GM12878 (cell line): Measurements from ENCODE around the gene MRPL39. TPM values are rescaled to one million over a fixed set of nuclear protein-coding genes. Genes with fewer than 3 reads are reported as not detected.
A peak's percentile ranks its signal among the peaks of the same experiment; 100 is the strongest.

Experiments used
- ATF7 ChIP-seq: fragments of 450-650 bp; IDR thresholded peaks from 2 replicates; pipeline ENCODE4 v1.6.1; 2016; ENCODE audit warnings: low read depth, mild to moderate bottlenecking
- BCL3 ChIP-seq: IDR thresholded peaks from 2 replicates; pipeline ENCODE4 v1.6.1; 2011; ENCODE audit warnings: borderline replicate concordance, low read depth, mild to moderate bottlenecking, moderate library complexity, low read length; ENCODE audit not compliant: insufficient read depth, poor library complexity, severe bottlenecking
- CHD2 ChIP-seq: IDR thresholded peaks from 2 replicates; pipeline ENCODE4 v1.6.1; 2011; ENCODE audit warnings: low read depth, low read length, improper control_type of control experiment, borderline replicate concordance
- CREM ChIP-seq: IDR thresholded peaks from 2 replicates; pipeline ENCODE4 v1.6.1; 2014; ENCODE audit warnings: antibody characterized with exemption, low read depth
- HDAC6 ChIP-seq: fragments of 200-600 bp; sonication (generic); IDR thresholded peaks from one replicate; pipeline ENCODE4 v1.8.0; 2017; ENCODE audit warnings: antibody characterized with exemption; ENCODE audit not compliant: unreplicated experiment
- HDGF ChIP-seq: fragments of 450-650 bp; IDR thresholded peaks from 2 replicates; pipeline ENCODE4 v1.6.1; 2016; ENCODE audit warnings: antibody characterized with exemption
- PAX5 ChIP-seq: IDR thresholded peaks from 2 replicates; pipeline ENCODE4 v1.6.1; 2011; ENCODE audit warnings: low read depth, low read length, borderline replicate concordance
- POLR2AphosphoS5 ChIP-seq: IDR thresholded peaks from 2 replicates; pipeline ENCODE4 v1.6.1; 2011; ENCODE audit warnings: mild to moderate bottlenecking, low read length, inconsistent platforms
- REST ChIP-seq: IDR thresholded peaks from 2 replicates; pipeline ENCODE4 v1.6.1; 2012; ENCODE audit warnings: mild to moderate bottlenecking, low read depth, low read length
- SKIL ChIP-seq: fragments of 450-650 bp; IDR thresholded peaks from 2 replicates; pipeline ENCODE4 v1.6.1; 2017; ENCODE audit warnings: mild to moderate bottlenecking, low read depth, inconsistent platforms; ENCODE audit not compliant: poor library complexity, severe bottlenecking
- SMAD5 ChIP-seq: IDR thresholded peaks from 2 replicates; pipeline ENCODE4 v1.6.1; 2016; ENCODE audit warnings: antibody characterized with exemption, low read depth
- SP1 ChIP-seq: IDR thresholded peaks from one replicate; pipeline ENCODE4 v1.6.1; 2011; ENCODE audit warnings: low read depth, low read length
- SPI1 ChIP-seq: IDR thresholded peaks from 2 replicates; pipeline ENCODE4 v1.6.1; 2011; ENCODE audit warnings: low read depth, mild to moderate bottlenecking, low read length, moderate library complexity, borderline replicate concordance; ENCODE audit not compliant: insufficient read depth
- TBL1XR1 ChIP-seq: IDR thresholded peaks from 2 replicates; pipeline ENCODE4 v1.6.1; 2012; ENCODE audit warnings: low read depth, low read length, improper control_type of control experiment
- ZNF24 ChIP-seq: fragments of 450-650 bp; IDR thresholded peaks from 2 replicates; pipeline ENCODE4 v1.6.1; 2017; ENCODE audit warnings: antibody characterized with exemption, mild to moderate bottlenecking
- polyA plus RNA-seq, 11 experiments: library from polyadenylated mRNA; depleted of rRNA in 4 of 11; unstranded in 6 of 11; stranded (reverse) in 5 of 11; fragments of >200 nt; fragmentation: Nextera tagmentation in 4 of 11; fragmentation: Illumina TruSeq in 1 of 11; extraction: Ambion mirVana in 4 of 11; extraction: Trizol in 1 of 11; gene quantifications; 1 replicate in 1 of 11; 2 replicates in 10 of 11; pipeline versions ENCODE4 v1.2.1 to v1.2.3, GENCODE V29; 2011 to 2016; ENCODE audit warnings: inconsistent platforms in 2 of 11, missing spikeins in 2 of 11, low read depth in 1 of 11
- total RNA-seq, 4 experiments: library from RNA; depleted of rRNA in 3 of 4; stranded (reverse); fragments of >200 nt in 3 of 4; fragmentation: Illumina TruSeq in 1 of 4; extraction: Trizol in 1 of 4; gene quantifications; 2 replicates each; pipeline versions ENCODE4 v1.2.1 to v1.2.3, GENCODE V29; 2013 to 2021
- TF ChIP-seq, protein P1 (sequence below): IDR thresholded peaks from 2 replicates; pipeline ENCODE4 v1.6.1; 2012; ENCODE audit warnings: low read depth, low read length, improper control_type of control experiment
- TF ChIP-seq, protein P2 (sequence below): fragments of 450-650 bp; IDR thresholded peaks from 2 replicates; pipeline ENCODE4 v1.6.1; 2016; ENCODE audit warnings: mild to moderate bottlenecking, moderate library complexity, borderline replicate concordance

MRPL39 gene
- total and polyA plus RNA-seq, 10 of the 15 experiments (the other 5 are each of a cell fraction or from before 2014, with no cell fraction given) = 68.8 to 292 (median 120) TPM

GRCh38 chr21:25563361-25564116 is 43.7 kb downstream of the MRPL39 start (continued):
- TF ChIP-seq CREM (peak; percentile 35), SMAD5 (peak; percentile 92), ZNF24 (no peak), HDGF (no peak), BCL3 (peak; percentile 38), ATF7 (0 out of 2 replicates have a peak, but pooled peaks have one; percentile 18), SPI1 (no peak), POLR2AphosphoS5 (peak; percentile 97), SKIL (peak; percentile 88), CHD2 (peak; percentile 69; the same call in 1 of the 2 replicates), HDAC6 (peak; percentile 59), TBL1XR1 (peak; percentile 78; the same call in 1 of the 2 replicates), PAX5 (peak; percentile 84), REST (no peak), SP1 (peak; percentile 41)
- TF ChIP-seq, protein P1, sequence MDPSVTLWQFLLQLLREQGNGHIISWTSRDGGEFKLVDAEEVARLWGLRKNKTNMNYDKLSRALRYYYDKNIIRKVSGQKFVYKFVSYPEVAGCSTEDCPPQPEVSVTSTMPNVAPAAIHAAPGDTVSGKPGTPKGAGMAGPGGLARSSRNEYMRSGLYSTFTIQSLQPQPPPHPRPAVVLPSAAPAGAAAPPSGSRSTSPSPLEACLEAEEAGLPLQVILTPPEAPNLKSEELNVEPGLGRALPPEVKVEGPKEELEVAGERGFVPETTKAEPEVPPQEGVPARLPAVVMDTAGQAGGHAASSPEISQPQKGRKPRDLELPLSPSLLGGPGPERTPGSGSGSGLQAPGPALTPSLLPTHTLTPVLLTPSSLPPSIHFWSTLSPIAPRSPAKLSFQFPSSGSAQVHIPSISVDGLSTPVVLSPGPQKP = 0 out of 2 replicates have a peak, but pooled peaks have one; percentile 49
- TF ChIP-seq, protein P2, sequence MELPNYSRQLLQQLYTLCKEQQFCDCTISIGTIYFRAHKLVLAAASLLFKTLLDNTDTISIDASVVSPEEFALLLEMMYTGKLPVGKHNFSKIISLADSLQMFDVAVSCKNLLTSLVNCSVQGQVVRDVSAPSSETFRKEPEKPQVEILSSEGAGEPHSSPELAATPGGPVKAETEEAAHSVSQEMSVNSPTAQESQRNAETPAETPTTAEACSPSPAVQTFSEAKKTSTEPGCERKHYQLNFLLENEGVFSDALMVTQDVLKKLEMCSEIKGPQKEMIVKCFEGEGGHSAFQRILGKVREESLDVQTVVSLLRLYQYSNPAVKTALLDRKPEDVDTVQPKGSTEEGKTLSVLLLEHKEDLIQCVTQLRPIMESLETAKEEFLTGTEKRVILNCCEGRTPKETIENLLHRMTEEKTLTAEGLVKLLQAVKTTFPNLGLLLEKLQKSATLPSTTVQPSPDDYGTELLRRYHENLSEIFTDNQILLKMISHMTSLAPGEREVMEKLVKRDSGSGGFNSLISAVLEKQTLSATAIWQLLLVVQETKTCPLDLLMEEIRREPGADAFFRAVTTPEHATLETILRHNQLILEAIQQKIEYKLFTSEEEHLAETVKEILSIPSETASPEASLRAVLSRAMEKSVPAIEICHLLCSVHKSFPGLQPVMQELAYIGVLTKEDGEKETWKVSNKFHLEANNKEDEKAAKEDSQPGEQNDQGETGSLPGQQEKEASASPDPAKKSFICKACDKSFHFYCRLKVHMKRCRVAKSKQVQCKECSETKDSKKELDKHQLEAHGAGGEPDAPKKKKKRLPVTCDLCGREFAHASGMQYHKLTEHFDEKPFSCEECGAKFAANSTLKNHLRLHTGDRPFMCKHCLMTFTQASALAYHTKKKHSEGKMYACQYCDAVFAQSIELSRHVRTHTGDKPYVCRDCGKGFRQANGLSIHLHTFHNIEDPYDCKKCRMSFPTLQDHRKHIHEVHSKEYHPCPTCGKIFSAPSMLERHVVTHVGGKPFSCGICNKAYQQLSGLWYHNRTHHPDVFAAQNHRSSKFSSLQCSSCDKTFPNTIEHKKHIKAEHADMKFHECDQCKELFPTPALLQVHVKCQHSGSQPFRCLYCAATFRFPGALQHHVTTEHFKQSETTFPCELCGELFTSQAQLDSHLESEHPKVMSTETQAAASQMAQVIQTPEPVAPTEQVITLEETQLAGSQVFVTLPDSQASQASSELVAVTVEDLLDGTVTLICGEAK = no peak
